HG03039 (cell line): Measurements from ENCODE around the gene FYB2.

Source experiments
- ATAC-seq: cut with Tn5 transposase; IDR thresholded peaks from one replicate; pipeline ENCODE4 v1.9.1; 2021; ENCODE audit warnings: mild to moderate bottlenecking, moderate library complexity; ENCODE audit not compliant: unreplicated experiment

Gene FYB2

GRCh38 chr1:56819387-56819899, at the start of gene FYB2:
TSS of gene FYB2 (minus strand) at chr1:56819404. CDS start at chr1:56819290, 114 bp downstream.
- no peak for ATAC-seq

- no peak for ATAC-seq
Observed at GRCh38 chr1:56868761-56869160, 49.6 kb upstream of the FYB2 start.

- no peak for ATAC-seq
Observed at GRCh38 chr1:56867491-56867890, 48.3 kb upstream of the FYB2 start.

- no peak for ATAC-seq
Observed at GRCh38 chr1:56866656-56867055, 47.5 kb upstream of the FYB2 start.

GRCh38 chr1:56864430-56864829, 45.2 kb upstream of the FYB2 start:
- no peak for ATAC-seq

GRCh38 chr1:56863265-56863992, 44.2 kb upstream of the FYB2 start:
- no peak for ATAC-seq

- ATAC-seq = no peak
Observed at GRCh38 chr1:56859287-56859686, 40.1 kb upstream of the FYB2 start.

GRCh38 chr1:56856186-56856585, 37.0 kb upstream of the FYB2 start:
- no peak for ATAC-seq

- ATAC-seq = no peak
Observed at GRCh38 chr1:56855190-56855589, 36.0 kb upstream of the FYB2 start.

GRCh38 chr1:56854521-56855099, 35.4 kb upstream of the FYB2 start, which contains the start of gene C8A:
TSS of gene C8A (plus strand) at chr1:56854797. CDS start at chr1:56854902, 105 bp downstream.
- no peak for ATAC-seq

GRCh38 chr1:56852476-56852875, 33.3 kb upstream of the FYB2 start:
- no peak for ATAC-seq

GRCh38 chr1:56850922-56851321, 31.7 kb upstream of the FYB2 start:
- ATAC-seq = no peak

GRCh38 chr1:56850411-56850810, 31.2 kb upstream of the FYB2 start:
- ATAC-seq = no peak

- ATAC-seq = no peak
Observed at GRCh38 chr1:56849750-56850149, 30.5 kb upstream of the FYB2 start.

- no peak for ATAC-seq
Observed at GRCh38 chr1:56845343-56845742, 26.1 kb upstream of the FYB2 start.

- no peak for ATAC-seq
Observed at GRCh38 chr1:56844545-56845136, 25.4 kb upstream of the FYB2 start.

- ATAC-seq = no peak
Observed at GRCh38 chr1:56843544-56843943, 24.3 kb upstream of the FYB2 start.

- ATAC-seq = no peak
Observed at GRCh38 chr1:56838759-56839158, 19.6 kb upstream of the FYB2 start.

GRCh38 chr1:56837244-56837939, 18.2 kb upstream of the FYB2 start:
- ATAC-seq = no peak

- no peak for ATAC-seq
Observed at GRCh38 chr1:56836359-56836758, 17.2 kb upstream of the FYB2 start.

GRCh38 chr1:56835657-56836056, 16.5 kb upstream of the FYB2 start:
- ATAC-seq = no peak
